ENCODE results near the gene GORASP1.

DNA sequence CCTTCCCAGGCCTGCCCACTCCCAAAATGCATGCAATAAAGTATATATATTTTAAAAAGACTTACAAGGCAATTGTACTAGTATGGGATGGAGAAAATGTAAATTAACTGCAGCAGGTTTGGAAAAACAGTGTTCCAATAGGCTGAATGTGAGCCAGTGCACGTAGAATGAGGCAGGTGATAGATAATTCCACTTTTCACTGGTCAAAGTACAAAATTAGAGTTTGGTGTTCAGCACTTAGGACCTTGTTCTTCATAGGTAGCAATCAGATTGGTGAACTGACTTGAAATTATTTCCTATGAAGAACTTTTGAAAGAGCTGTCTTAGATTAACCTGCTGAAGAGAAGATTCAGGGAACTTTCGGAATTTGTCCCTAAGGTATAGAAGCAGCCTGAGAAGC lies 53.7 kb downstream of the GORASP1 start:
- TF ChIP-seq, protein P1, sequence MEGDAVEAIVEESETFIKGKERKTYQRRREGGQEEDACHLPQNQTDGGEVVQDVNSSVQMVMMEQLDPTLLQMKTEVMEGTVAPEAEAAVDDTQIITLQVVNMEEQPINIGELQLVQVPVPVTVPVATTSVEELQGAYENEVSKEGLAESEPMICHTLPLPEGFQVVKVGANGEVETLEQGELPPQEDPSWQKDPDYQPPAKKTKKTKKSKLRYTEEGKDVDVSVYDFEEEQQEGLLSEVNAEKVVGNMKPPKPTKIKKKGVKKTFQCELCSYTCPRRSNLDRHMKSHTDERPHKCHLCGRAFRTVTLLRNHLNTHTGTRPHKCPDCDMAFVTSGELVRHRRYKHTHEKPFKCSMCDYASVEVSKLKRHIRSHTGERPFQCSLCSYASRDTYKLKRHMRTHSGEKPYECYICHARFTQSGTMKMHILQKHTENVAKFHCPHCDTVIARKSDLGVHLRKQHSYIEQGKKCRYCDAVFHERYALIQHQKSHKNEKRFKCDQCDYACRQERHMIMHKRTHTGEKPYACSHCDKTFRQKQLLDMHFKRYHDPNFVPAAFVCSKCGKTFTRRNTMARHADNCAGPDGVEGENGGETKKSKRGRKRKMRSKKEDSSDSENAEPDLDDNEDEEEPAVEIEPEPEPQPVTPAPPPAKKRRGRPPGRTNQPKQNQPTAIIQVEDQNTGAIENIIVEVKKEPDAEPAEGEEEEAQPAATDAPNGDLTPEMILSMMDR (IDR thresholded peaks at IDR 0.05; ENCODE audit: insufficient read depth, low read depth, low read length), result no peak
- no peak for TF ChIP-seq EZH2 (IDR thresholded peaks at IDR 0.05; ENCODE audit: insufficient read depth, low read length)

Data from astrocyte (in vitro differentiated cells and primary cell).